Right cardiac atrium (tissue), 5 donors: ENCODE results near the gene SLC13A1. TPM values are rescaled to one million over a fixed set of nuclear protein-coding genes. Genes with fewer than 3 reads are reported as not detected.

Experiments used
- ATAC-seq, 2 donors: fragments of 200-7000 bp; cut with Tn5 transposase; one replicate each; pipeline versions ENCODE4 v1.8.0 to v1.9.1; 2020; ENCODE audit warnings: moderate library complexity in 2 of 2, mild to moderate bottlenecking in 1 of 2
- DNase-seq, 3 donors: peaks; one replicate each; pipeline ENCODE4 v3.0.0-alpha.2; 2020
- H3K27ac ChIP-seq: one replicate; pipeline ENCODE4 v1.5.1; 2013; ENCODE audit warnings: mild to moderate bottlenecking, low read length, control low read depth, moderate library complexity
- H3K27me3 ChIP-seq: one replicate; pipeline ENCODE4 v1.6.1; 2013; ENCODE audit not compliant: control insufficient read depth, insufficient read depth
- H3K4me1 ChIP-seq: one replicate; pipeline ENCODE4 v1.6.1; 2013; ENCODE audit warnings: low read length; ENCODE audit not compliant: control insufficient read depth, insufficient read depth
- H3K4me3 ChIP-seq: one replicate; pipeline ENCODE4 v1.5.1; 2013; ENCODE audit warnings: low read length, control low read depth
- H3K9me3 ChIP-seq: one replicate; pipeline ENCODE4 v1.6.1; 2013; ENCODE audit warnings: low read length; ENCODE audit not compliant: control insufficient read depth
- WGBS: extraction: QIAGEN DNeasy Blood & Tissue Kit; methylation state at CpG from one replicate; pipeline ENCODE4 v1.1.7; 2013; 5-methylcytosine and 5-hydroxymethylcytosine counted together
- intact Hi-C, 4 donors: fragments of 100-400 bp; cut with DNase I; formaldehyde crosslinking; loops; one replicate each; pipeline versions ENCODE4 v1.11.0 to v1.14.0; 2022 to 2023
- polyA plus RNA-seq: library from polyadenylated mRNA; stranded (reverse); fragments of 200-250 nt; gene quantifications from one replicate; pipeline ENCODE4 v1.2.3, GENCODE V29; 2013
- total RNA-seq, 4 donors: library from RNA; stranded (reverse); fragmentation: NEBNext Ultra II Directional; extraction: Animal tissue kit (Norgen Biotek cat#: 25700); gene quantifications; one replicate each; pipeline ENCODE4 v1.2.1, GENCODE V29; 2021
- donor health status: healthy with polysubstance abuse.
- donor health status: DM: no; HTN: yes; CAD: no.
- donor health status: DM: no; HTN: no; CAD: no.
- donor health status: DM: no; HTN: yes; CAD: no; lungs with severe emphysema.
- donor health status: DM: yes; HTN: yes; CAD: no.

Gene SLC13A1
- total and polyA plus RNA-seq, 5 donors = not detected

DNA sequence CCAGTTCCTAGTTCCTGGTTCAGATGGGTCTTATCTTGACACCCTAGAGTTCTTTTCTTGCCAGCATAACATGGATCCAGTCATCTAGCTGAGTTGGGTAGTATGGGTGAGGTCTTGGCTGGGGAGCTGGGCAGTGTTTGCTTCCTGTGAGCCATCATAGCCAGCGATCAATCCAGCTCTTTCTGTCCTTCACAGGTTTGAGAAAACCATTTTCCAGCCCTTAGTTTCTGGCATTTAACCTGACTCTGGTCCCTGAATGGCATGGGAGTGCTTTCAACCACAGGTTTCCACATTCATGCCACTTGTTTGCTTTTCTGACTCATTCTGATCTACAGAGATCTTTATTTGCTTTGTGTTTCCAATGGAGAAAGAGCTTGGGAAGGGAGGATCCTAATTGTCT lies 8.6 kb downstream of the SLC13A1 start:
- Histone ChIP-seq H3K4me3 (no peak overlapping the region), H3K27ac (no peak overlapping the region), H3K9me3 (no peaks in the 10 kb centered on the region), H3K4me1 (no peaks in the 10 kb centered on the region), H3K27me3 (no peaks in the 10 kb centered on the region)
- intact Hi-C loops = no loop called here
- ATAC-seq = no peak
- no peak for DNase-seq
- 86% methylated on average over 1 of the region's 1 CpG for WGBS

- no peaks in the 10 kb centered on the region for H3K4me1 ChIP-seq
- WGBS = 66% methylated on average over 2 of the region's 2 CpGs
- DNase-seq (no peak), ATAC-seq (no peak)
- H3K4me3 ChIP-seq = no peak overlapping the region
- H3K9me3 ChIP-seq = no peaks in the 10 kb centered on the region
- intact Hi-C loops = no loop called here
- H3K27me3 ChIP-seq = no peaks in the 10 kb centered on the region
- no peak overlapping the region for H3K27ac ChIP-seq
Measured at GRCh38 chr7:123190109-123190831, 9.5 kb downstream of the SLC13A1 start.

DNA sequence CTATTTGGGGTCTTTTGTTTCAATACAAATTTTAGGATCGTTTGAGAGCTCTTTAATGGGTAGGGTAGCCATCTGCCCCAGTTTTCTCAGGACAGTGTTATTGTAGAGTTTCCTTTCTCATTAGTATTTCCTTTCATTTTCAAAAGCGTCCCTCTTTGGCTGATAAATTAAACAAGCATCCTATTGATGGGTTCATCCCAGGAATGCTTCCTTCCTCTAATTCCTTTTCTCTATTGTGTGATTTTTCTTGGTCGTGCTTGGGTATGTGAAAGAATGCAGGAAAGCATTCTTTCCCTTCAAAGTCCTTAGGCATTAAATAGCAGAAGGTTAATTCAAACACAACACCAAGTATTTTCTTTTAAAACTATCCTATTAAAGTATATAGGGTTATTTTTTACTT lies 14.0 kb downstream of the SLC13A1 start:
- ATAC-seq (no peak), DNase-seq (no peak)
- intact Hi-C loops = no loop called here
- H3K4me3 ChIP-seq = no peak overlapping the region
- H3K27ac ChIP-seq = no peak overlapping the region
- no peaks in the 10 kb centered on the region for H3K9me3 ChIP-seq
- no peaks in the 10 kb centered on the region for H3K4me1 ChIP-seq
- no peaks in the 10 kb centered on the region for H3K27me3 ChIP-seq
- WGBS = 35% methylated on average over 3 of the region's 3 CpGs

DNA sequence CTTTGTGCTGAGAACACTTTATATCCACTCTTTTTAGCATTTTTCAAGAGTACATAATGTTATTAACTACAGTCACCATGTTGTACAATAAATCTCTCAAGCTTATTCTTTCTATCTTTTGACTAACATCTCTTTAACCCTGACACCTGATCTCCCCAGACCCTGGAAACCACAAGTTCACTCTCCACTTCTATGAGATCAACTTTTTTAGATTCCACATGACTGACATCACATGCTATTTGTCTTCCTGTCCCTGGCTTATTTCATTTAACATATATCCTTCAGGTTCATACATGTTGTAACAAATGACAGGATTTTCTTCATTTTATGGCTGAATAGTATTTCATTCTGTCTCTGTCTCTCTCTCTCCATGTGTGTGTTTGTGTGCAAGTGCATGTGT lies 15.5 kb downstream of the SLC13A1 start:
- Histone ChIP-seq H3K27me3 (no peaks in the 10 kb centered on the region), H3K27ac (no peak overlapping the region), H3K4me3 (no peak overlapping the region), H3K4me1 (no peaks in the 10 kb centered on the region), H3K9me3 (no peaks in the 10 kb centered on the region)
- ATAC-seq = no peak
- DNase-seq = no peak
- intact Hi-C loops = no loop called here

- no peak overlapping the region for H3K27ac ChIP-seq
- no peaks in the 10 kb centered on the region for H3K27me3 ChIP-seq
- ATAC-seq (no peak), DNase-seq (no peak)
- intact Hi-C loops = no loop called here
- H3K4me3 ChIP-seq = no peak overlapping the region
- no peaks in the 10 kb centered on the region for H3K4me1 ChIP-seq
- WGBS = 81% methylated on average over 2 of the region's 2 CpGs
- no peaks in the 10 kb centered on the region for H3K9me3 ChIP-seq
Measured at GRCh38 chr7:123183431-123183830, 16.3 kb downstream of the SLC13A1 start.

DNA sequence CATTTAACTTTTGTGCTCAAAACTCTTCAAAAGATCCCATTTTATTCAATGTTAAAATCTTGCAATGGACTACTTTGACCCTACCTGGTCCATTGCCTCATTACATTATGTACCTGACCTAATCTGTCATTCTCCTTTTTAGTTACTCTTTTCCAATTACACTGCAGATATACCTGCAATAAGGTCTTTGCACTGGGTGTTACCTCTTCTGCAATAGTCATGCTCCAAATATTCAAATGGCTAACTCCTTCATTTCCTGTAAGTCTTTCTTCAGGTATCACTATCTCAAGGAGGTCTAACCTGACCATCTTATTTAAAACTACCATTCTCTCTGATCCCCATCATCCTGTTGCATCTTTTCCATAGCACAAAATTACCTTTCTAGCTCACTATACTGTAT lies 22.3 kb downstream of the SLC13A1 start:
- no peak for ATAC-seq
- no peak for DNase-seq
- H3K27ac ChIP-seq = no peak overlapping the region
- no peak overlapping the region for H3K4me3 ChIP-seq
- H3K9me3 ChIP-seq = no peaks in the 10 kb centered on the region
- no peaks in the 10 kb centered on the region for H3K27me3 ChIP-seq
- no peaks in the 10 kb centered on the region for H3K4me1 ChIP-seq
- intact Hi-C loops = no loop called here

GRCh38 chr7:123170333-123171246 lies 29.2 kb downstream of the SLC13A1 start:
- WGBS = 88% methylated on average over 15 of the region's 15 CpGs
- Histone ChIP-seq H3K9me3 (no peaks in the 10 kb centered on the region), H3K4me3 (no peak overlapping the region), H3K27me3 (no peaks in the 10 kb centered on the region), H3K4me1 (no peaks in the 10 kb centered on the region), H3K27ac (no peak overlapping the region)
- DNase-seq (peak in 1 of 3 donors; percentile 23), ATAC-seq (no peak)
- intact Hi-C loops = no loop called here

DNA sequence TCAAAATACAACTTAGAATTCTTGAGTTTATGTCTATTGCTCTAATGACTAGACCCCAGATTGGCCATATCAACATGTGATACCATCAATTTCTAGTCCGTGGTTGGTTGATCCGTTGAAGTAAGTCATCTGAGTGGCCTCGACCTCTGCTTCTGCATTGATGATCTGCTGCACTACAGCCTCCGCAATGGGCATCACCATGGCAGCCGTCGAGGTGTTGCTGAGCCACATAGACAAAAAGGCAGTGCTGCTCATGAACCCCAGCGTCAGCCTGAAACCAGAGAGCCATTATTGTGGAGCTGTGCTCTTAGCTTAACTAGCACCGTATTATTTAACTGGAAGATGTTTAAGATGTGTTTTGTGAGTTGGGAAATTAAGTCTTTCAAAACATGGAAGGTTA lies 30.7 kb downstream of the SLC13A1 start:
- WGBS = 84% methylated on average over 8 of the region's 8 CpGs
- Histone ChIP-seq H3K4me1 (no peaks in the 10 kb centered on the region), H3K4me3 (no peak overlapping the region), H3K9me3 (no peaks in the 10 kb centered on the region), H3K27me3 (no peaks in the 10 kb centered on the region), H3K27ac (no peak overlapping the region)
- intact Hi-C loops = no loop called here
- DNase-seq (peak in 1 of 3 donors; percentile 17), ATAC-seq (no peak)

DNA sequence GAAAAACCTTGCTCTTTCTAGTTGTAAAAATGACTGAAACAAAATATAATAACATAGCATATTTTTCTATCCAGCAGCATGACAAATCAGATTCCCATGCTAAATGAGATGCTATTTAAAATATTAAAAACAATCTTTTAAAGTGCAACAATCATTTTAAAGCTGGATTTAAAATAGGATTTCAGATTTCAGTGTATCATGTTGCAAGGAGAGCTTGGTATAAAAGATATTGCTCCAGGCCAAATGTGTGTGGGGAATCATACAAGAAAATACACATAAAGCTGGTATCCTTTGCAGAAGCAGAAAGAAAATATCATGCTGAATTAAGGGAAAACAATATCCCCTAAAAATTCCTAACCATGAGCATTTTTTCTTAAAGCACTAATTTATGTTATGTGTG lies 42.2 kb downstream of the SLC13A1 start:
- intact Hi-C loops = loop anchor here in 2 of 4 donors (5.0 to 10.0 kb wide), 2 partner anchors 353 to 355 kb away; no protein-coding TSS in a partner anchor
- no peak overlapping the region for H3K4me3 ChIP-seq
- DNase-seq (no peak), ATAC-seq (no peak)
- no peaks in the 10 kb centered on the region for H3K9me3 ChIP-seq
- H3K4me1 ChIP-seq = no peaks in the 10 kb centered on the region
- no peak overlapping the region for H3K27ac ChIP-seq
- no peaks in the 10 kb centered on the region for H3K27me3 ChIP-seq

- ATAC-seq (no peak), DNase-seq (no peak)
- WGBS = 84% methylated on average over 7 of the region's 7 CpGs
- Histone ChIP-seq H3K4me3 (no peak overlapping the region), H3K27ac (no peak overlapping the region), H3K27me3 (no peaks in the 10 kb centered on the region), H3K9me3 (no peaks in the 10 kb centered on the region), H3K4me1 (no peaks in the 10 kb centered on the region)
- intact Hi-C loops = loop anchor here in 2 of 4 donors (5.0 to 10.0 kb wide), 2 partner anchors 351 to 353 kb away; no protein-coding TSS in a partner anchor
Measured at GRCh38 chr7:123155571-123155970, 44.2 kb downstream of the SLC13A1 start.

GRCh38 chr7:123154231-123154860 lies 45.4 kb downstream of the SLC13A1 start:
- ATAC-seq (peak; percentile 81 to 86), DNase-seq (peak; percentile 59 to 79 (median 61))
- 1% methylated on average over 3 of the region's 3 CpGs for WGBS
- Histone ChIP-seq H3K27me3 (no peaks in the 10 kb centered on the region), H3K27ac (no peak overlapping the region), H3K4me3 (no peak overlapping the region), H3K9me3 (no peaks in the 10 kb centered on the region), H3K4me1 (no peaks in the 10 kb centered on the region)
- intact Hi-C loops = loop anchor here in 1 of 4 donors (10.0 kb wide), 1 partner anchor 350 kb away; no protein-coding TSS in a partner anchor
